Parathyroid adenoma (tissue), 2 donors: ENCODE results near the gene INHBE.

Experiments
- H2AFZ ChIP-seq: fragments of 300-600 bp; sonication (generic); one replicate; pipeline ENCODE4 v1.7.0; 2017; ENCODE audit warnings: antibody characterized with exemption, mild to moderate bottlenecking
- H3K27ac ChIP-seq: fragments of 300-600 bp; sonication (generic); one replicate; pipeline ENCODE4 v1.7.0; 2017
- H3K27me3 ChIP-seq: fragments of 300-600 bp; sonication (generic); one replicate; pipeline ENCODE4 v1.7.0; 2017; ENCODE audit warnings: low read length; ENCODE audit not compliant: control insufficient read depth, insufficient read depth
- H3K36me3 ChIP-seq: fragments of 300-600 bp; sonication (generic); one replicate; pipeline ENCODE4 v1.7.0; 2017; ENCODE audit warnings: low read length; ENCODE audit not compliant: control insufficient read depth, insufficient read depth
- H3K4me1 ChIP-seq: fragments of 300-600 bp; sonication (generic); one replicate; pipeline ENCODE4 v1.7.0; 2017; ENCODE audit warnings: control low read depth
- H3K4me2 ChIP-seq: fragments of 300-600 bp; sonication (generic); one replicate; pipeline ENCODE4 v1.7.0; 2017; ENCODE audit warnings: low read length
- H3K4me3 ChIP-seq: fragments of 300-600 bp; sonication (generic); one replicate; pipeline ENCODE4 v1.7.0; 2017; ENCODE audit warnings: low read depth, low read length
- H3K79me2 ChIP-seq: fragments of 300-600 bp; sonication (generic); one replicate; pipeline ENCODE4 v1.7.0; 2017; ENCODE audit warnings: control low read depth
- H3K9ac ChIP-seq: fragments of 300-600 bp; sonication (generic); one replicate; pipeline ENCODE4 v1.7.0; 2017; ENCODE audit warnings: mild to moderate bottlenecking
- H3K9me3 ChIP-seq: fragments of 300-600 bp; sonication (generic); one replicate; pipeline ENCODE4 v1.7.0; 2017; ENCODE audit warnings: low read length; ENCODE audit not compliant: control insufficient read depth
- CTCF ChIP-seq: fragments of 300-600 bp; sonication (generic); IDR thresholded peaks from one replicate; pipeline ENCODE4 v1.7.0; 2017; ENCODE audit warnings: antibody characterized with exemption, mild to moderate bottlenecking
- donor health status: primary hyperparathyroidism.

INHBE gene

DNA sequence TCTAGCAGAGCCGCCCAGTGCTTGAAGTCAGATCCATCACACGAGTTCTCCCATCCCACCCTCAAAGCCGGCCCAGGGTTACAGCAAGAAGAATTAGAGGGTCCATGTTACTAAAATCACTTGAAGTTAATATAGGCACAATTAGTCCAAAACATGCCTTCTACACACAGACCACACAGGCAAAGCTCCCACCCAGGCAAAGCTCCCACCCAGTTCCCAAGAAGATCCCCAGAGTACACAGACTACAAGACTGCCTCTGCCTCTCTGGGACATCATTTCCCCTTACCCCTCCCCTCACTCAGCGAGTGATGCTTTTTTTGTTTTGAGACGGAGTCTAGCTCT is 7.8 kb downstream of the INHBE start:
- Histone ChIP-seq H3K9ac (no peak overlapping the region), H3K4me2 (peak overlapping the region; percentile 81), H3K4me1 (peaks cover 8% of the 10 kb centered on the region), H3K4me3 (peak overlapping the region; percentile 72), H3K27ac (no peak overlapping the region), H3K9me3 (no peaks in the 10 kb centered on the region), H3K79me2 (no peaks in the 10 kb centered on the region), H3K36me3 (no peaks in the 10 kb centered on the region), H3K27me3 (no peaks in the 10 kb centered on the region), H2AFZ (peak overlapping the region; percentile 68)
- TF ChIP-seq CTCF: no peak

DNA sequence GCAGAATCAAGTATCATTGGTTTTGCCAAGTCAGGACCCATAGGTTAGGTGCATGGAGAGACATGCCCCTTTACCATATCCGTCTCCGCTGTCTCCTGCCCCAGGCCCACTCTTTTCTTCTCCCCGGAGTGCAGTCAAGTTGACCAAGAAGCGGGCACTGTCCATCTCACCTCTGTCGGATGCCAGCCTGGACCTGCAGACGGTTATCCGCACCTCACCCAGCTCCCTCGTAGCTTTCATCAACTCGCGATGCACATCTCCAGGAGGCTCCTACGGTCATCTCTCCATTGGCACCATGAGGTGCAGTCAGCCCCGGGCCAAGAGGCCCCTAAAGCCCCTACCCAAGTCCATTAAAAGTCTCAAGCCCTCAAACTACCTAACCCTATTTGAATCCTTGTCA is 9.5 kb downstream of the INHBE start:
- H3K9ac ChIP-seq: no peak overlapping the region
- H3K9me3 ChIP-seq: no peaks in the 10 kb centered on the region
- H3K4me3 ChIP-seq: no peak overlapping the region
- peaks cover 2% of the 10 kb centered on the region for H3K4me1 ChIP-seq
- no peaks in the 10 kb centered on the region for H3K36me3 ChIP-seq
- no peak overlapping the region for H2AFZ ChIP-seq
- no peak overlapping the region for H3K4me2 ChIP-seq
- TF ChIP-seq CTCF: no peak
- no peak overlapping the region for H3K27ac ChIP-seq
- no peaks in the 10 kb centered on the region for H3K27me3 ChIP-seq
- no peaks in the 10 kb centered on the region for H3K79me2 ChIP-seq

GRCh38 chr12:57465030-57465746 is 10.1 kb downstream of the INHBE start:
- Histone ChIP-seq H3K27me3 (no peaks in the 10 kb centered on the region), H3K79me2 (no peaks in the 10 kb centered on the region), H2AFZ (no peak overlapping the region), H3K36me3 (no peaks in the 10 kb centered on the region), H3K4me1 (peaks cover 2% of the 10 kb centered on the region), H3K27ac (no peak overlapping the region), H3K4me2 (no peak overlapping the region), H3K4me3 (no peak overlapping the region), H3K9ac (no peak overlapping the region), H3K9me3 (no peaks in the 10 kb centered on the region)
- TF ChIP-seq CTCF: no peak

GRCh38 chr12:57465747-57466505 is 10.8 kb downstream of the INHBE start:
- Histone ChIP-seq H3K4me1 (peaks cover 2% of the 10 kb centered on the region), H2AFZ (no peak overlapping the region), H3K4me3 (no peak overlapping the region), H3K27me3 (no peaks in the 10 kb centered on the region), H3K27ac (no peak overlapping the region), H3K4me2 (no peak overlapping the region), H3K9ac (no peak overlapping the region), H3K9me3 (no peaks in the 10 kb centered on the region), H3K79me2 (no peaks in the 10 kb centered on the region), H3K36me3 (no peaks in the 10 kb centered on the region)
- TF ChIP-seq CTCF: no peak
